ENCODE measurements around the gene ZNF236. TPM values are rescaled to one million over a fixed set of nuclear protein-coding genes. Genes with fewer than 3 reads are reported as not detected.

ZNF236 gene
- total RNA-seq, 4 donors from 2014 or later: 13.4 to 38.0 (median 15.1) TPM

- 56% methylated on average over 4 of the region's 4 CpGs for WGBS
- Histone ChIP-seq H3K27ac (no peak overlapping the region), H3K36me3 (no peaks in the 10 kb centered on the region)
Measured at GRCh38 chr18:76839086-76839794, 16.9 kb downstream of the ZNF236 start.

GRCh38 chr18:76842837-76843530 lies 20.6 kb downstream of the ZNF236 start:
- Histone ChIP-seq H3K27me3 (no peaks in the 10 kb centered on the region), H3K9me3 (no peaks in the 10 kb centered on the region), H3K4me3 (no peak overlapping the region), H3K36me3 (no peaks in the 10 kb centered on the region), H3K4me1 (peaks cover 6% of the 10 kb centered on the region), H3K27ac (no peak overlapping the region)
- no peak for DNase-seq (ENCODE audit: low spot score in 2 of 2)
- 87% methylated on average over 6 of the region's 6 CpGs for WGBS
- no peak for TF ChIP-seq CTCF (IDR thresholded peaks at IDR 0.05)
- TF ChIP-seq POLR2A (IDR thresholded peaks at IDR 0.05): no peak
- no peak for TF ChIP-seq POLR2AphosphoS5 (IDR thresholded peaks at IDR 0.05)
- TF ChIP-seq EP300 (IDR thresholded peaks at IDR 0.05): no peak

More at GRCh38 chr18:76839086-76839794, 16.9 kb downstream of the ZNF236 start:
- no peak for DNase-seq (ENCODE audit: low spot score in 2 of 2)
- H3K4me3 ChIP-seq: no peak overlapping the region
- H3K27me3 ChIP-seq: no peaks in the 10 kb centered on the region
- H3K4me1 ChIP-seq: peaks cover 6% of the 10 kb centered on the region
- no peaks in the 10 kb centered on the region for H3K9me3 ChIP-seq
- TF ChIP-seq CTCF (IDR thresholded peaks at IDR 0.05) (no peak), POLR2A (IDR thresholded peaks at IDR 0.05) (no peak), EP300 (IDR thresholded peaks at IDR 0.05) (no peak), POLR2AphosphoS5 (IDR thresholded peaks at IDR 0.05) (no peak)

- Histone ChIP-seq H3K36me3 (no peaks in the 10 kb centered on the region), H3K4me1 (peaks cover 3% of the 10 kb centered on the region), H3K4me3 (no peak overlapping the region), H3K27ac (no peak overlapping the region), H3K27me3 (no peaks in the 10 kb centered on the region), H3K9me3 (no peaks in the 10 kb centered on the region)
- DNase-seq (ENCODE audit: low spot score in 2 of 2): no peak
- WGBS: 82% methylated on average over 4 of the region's 4 CpGs
- TF ChIP-seq CTCF (IDR thresholded peaks at IDR 0.05) (no peak), EP300 (IDR thresholded peaks at IDR 0.05) (no peak)
Measured at GRCh38 chr18:76844144-76844543, 21.8 kb downstream of the ZNF236 start.

- TF ChIP-seq CTCF (IDR thresholded peaks at IDR 0.05) (no peak), EP300 (IDR thresholded peaks at IDR 0.05) (no peak), POLR2AphosphoS5 (IDR thresholded peaks at IDR 0.05) (no peak), POLR2A (IDR thresholded peaks at IDR 0.05) (no peak)
- WGBS: 81% methylated on average over 4 of the region's 4 CpGs
- Histone ChIP-seq H3K27ac (no peak overlapping the region), H3K4me1 (peaks cover under 1% of the 10 kb centered on the region), H3K9me3 (no peaks in the 10 kb centered on the region), H3K27me3 (no peaks in the 10 kb centered on the region), H3K4me3 (no peak overlapping the region), H3K36me3 (no peaks in the 10 kb centered on the region)
- no peak for DNase-seq (ENCODE audit: low spot score in 2 of 2)
Measured at GRCh38 chr18:76844742-76845477, 22.6 kb downstream of the ZNF236 start.

GRCh38 chr18:76846217-76846616 lies 23.9 kb downstream of the ZNF236 start:
- DNase-seq (ENCODE audit: low spot score in 2 of 2): no peak
- Histone ChIP-seq H3K36me3 (no peaks in the 10 kb centered on the region), H3K27me3 (no peaks in the 10 kb centered on the region), H3K4me3 (no peak overlapping the region), H3K27ac (no peak overlapping the region), H3K9me3 (no peaks in the 10 kb centered on the region), H3K4me1 (no peaks in the 10 kb centered on the region)
- WGBS: 92% methylated on average over 5 of the region's 5 CpGs
- TF ChIP-seq EP300 (IDR thresholded peaks at IDR 0.05) (no peak), POLR2A (IDR thresholded peaks at IDR 0.05) (no peak), CTCF (IDR thresholded peaks at IDR 0.05) (no peak), POLR2AphosphoS5 (IDR thresholded peaks at IDR 0.05) (no peak)

All from suprapubic skin (tissue), 4 donors.